NB4 (cell line): ENCODE measurements around the gene CABLES2.

ENCODE experiments used
- DNase-seq: peaks from one replicate; pipeline ENCODE4 v3.0.0; 2010; ENCODE audit warnings: low read depth
- H3K4me3 ChIP-seq: one replicate; pipeline ENCODE4 v1.5.1; 2011; ENCODE audit warnings: mild to moderate bottlenecking, low read depth, low read length, moderate library complexity
- CTCF ChIP-seq: IDR thresholded peaks from one replicate; pipeline ENCODE4 v1.5.1; 2012; ENCODE audit warnings: low read depth, low read length
- MAX ChIP-seq: IDR thresholded peaks from 2 replicates; pipeline ENCODE4 v1.6.1; 2011; ENCODE audit warnings: low read depth, low read length
- MYC ChIP-seq: IDR thresholded peaks from 2 replicates; pipeline ENCODE4 v1.6.1; 2011; ENCODE audit warnings: low read depth, low read length
- POLR2A ChIP-seq: IDR thresholded peaks from 2 replicates; pipeline ENCODE4 v1.6.1; 2011; ENCODE audit warnings: mild to moderate bottlenecking; ENCODE audit not compliant: insufficient read length; ENCODE audit errors: extremely low read depth

CABLES2 gene

DNA sequence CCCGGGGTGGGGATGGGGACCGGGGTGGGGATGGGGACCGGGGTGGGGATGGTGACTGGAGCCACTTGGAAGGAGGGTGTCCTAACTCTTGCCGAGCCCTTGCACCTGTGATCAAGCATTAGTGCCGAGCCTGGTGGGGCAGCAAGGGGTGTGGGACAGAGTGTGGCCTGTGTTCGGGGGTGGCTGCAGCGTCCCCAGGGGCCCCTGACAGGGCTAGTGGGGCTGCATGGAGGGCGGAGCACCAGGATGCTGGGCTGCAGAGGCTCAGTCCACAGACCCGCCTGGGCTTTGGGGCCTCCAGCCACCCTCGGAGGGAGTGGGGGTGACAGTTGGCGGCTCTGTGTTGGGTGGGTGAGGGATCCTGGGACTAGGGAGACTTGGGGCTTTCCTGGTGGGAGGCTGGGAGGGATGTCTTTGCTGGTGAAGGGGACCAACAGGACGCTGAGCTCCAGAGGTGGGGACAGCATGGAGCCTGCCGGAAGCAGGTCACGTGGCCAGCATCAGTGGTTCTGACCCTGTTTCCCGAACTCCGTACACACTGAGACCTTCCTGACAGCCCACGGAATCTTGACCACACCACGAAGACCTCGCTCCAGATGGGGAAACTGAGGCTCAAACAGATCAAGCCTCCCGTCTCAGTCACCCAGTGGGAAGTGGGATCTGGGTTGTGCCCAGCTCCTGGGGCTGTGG lies 15.7 kb upstream of the CABLES2 start:
- no peak for DNase-seq
- H3K4me3 ChIP-seq: no peak overlapping the region
- TF ChIP-seq MYC (no peak), CTCF (no peak), MAX (no peak), POLR2A (no peak)

DNA sequence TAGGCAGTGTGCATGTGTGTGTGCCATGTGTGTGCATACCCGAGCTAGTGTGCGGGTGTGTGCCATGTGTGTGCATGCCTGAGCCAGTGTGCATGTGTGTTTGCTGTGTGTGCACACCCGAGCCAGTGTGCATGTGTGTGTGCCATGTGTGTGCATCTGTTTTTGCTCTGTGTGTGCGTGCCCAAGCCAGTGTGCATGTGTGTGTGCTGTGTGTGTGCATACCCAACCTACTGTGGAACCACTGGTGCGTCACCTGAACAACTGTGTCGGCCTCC lies 14.6 kb upstream of the CABLES2 start:
- TF ChIP-seq POLR2A (no peak), MAX (no peak), CTCF (no peak), MYC (no peak)
- H3K4me3 ChIP-seq: no peak overlapping the region
- no peak for DNase-seq

GRCh38 chr20:62420846-62421715 lies 14.0 kb upstream of the CABLES2 start:
- peak; percentile 34; the same call in 1 of the 2 replicates for TF ChIP-seq MAX
- no peak for TF ChIP-seq POLR2A
- TF ChIP-seq MYC: no peak
- no peak for DNase-seq
- H3K4me3 ChIP-seq: no peak overlapping the region

- H3K4me3 ChIP-seq: no peak overlapping the region
- no peak for DNase-seq
- no peak for TF ChIP-seq CTCF
- TF ChIP-seq MAX: no peak
- TF ChIP-seq MYC: no peak
- no peak for TF ChIP-seq POLR2A
These were observed 12.7 kb upstream of the CABLES2 start for GRCh38 chr20:62419759-62420158.

DNA sequence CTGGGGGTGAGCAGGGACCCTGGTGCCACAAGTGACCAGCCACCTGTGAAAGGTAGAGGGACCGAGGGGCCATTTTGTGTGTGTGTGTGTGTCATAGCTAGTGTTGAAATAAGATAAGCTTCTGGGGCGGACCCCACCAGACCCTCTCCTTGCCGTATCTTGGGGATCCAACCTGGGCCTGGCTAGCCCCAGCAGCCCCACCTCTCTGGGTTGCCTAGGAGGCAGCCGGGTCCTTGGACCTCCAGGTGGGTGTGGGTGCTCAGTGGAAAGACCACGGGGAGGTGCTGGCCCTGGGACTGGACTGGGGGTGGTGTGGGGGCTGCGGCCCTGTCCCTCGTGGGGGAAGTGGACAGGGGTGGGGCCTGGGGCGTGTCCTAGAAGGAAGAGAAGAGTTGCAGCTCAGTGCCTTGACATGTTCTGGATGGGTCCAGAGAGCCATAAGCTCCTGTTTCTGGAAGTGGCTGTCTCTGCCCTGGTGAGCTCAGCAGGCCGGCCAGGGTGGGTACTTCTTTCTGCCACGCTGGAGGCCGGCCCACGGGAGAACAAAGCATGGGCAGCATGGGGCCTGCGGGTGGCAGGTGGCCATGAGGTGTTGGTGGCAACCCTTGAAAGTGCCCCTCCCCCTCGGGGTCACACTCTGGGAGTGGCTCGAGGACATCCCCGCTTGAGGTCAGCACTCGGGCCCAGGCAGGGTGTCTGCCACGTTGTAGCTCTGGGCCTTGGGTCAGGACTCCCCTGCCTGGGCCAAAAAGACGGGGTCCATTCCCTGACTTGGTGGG lies 11.8 kb upstream of the CABLES2 start:
- TF ChIP-seq POLR2A (no peak), MAX (no peak), MYC (no peak)
- no peak for DNase-seq
- no peak overlapping the region for H3K4me3 ChIP-seq

DNA sequence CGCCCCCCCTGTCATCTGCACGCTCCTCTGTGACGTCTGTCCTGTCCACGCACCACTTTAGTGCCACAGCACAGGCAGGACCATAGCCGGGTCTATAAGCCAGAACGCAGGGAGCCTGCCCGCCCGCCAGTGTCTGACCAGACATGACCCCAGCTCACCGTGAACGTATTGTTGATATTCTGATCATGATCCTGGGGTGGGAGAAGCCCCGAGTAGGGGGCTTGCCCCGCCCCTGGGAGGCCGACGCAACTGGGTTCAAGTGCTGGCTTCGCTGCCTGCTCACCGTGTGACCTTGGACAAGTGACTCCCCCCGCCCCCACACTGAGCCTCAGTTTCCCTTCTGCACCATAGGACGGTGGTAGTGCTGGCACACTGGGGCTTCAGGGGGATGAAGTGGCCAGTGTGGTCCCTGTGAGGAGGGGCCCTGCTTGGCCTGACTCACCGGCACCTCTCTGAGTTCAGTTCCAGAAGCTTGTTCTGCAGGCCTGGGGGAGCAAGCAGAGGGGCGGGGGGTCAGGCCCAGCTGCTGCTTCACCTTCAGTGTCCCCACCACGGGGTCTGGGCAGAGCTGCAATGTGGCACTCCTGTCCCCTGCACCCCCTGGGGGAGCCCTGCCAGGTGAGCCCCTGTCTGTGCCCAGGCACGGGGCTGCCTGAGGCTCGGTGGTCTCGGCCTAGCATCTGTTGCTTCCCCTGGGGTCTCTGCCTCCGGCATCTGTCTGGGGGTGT lies 11.1 kb upstream of the CABLES2 start:
- DNase-seq: no peak
- no peak for TF ChIP-seq POLR2A
- no peak for TF ChIP-seq MAX
- TF ChIP-seq MYC: no peak
- no peak for TF ChIP-seq CTCF
- H3K4me3 ChIP-seq: no peak overlapping the region
